HUDEP-2 (cell line): ENCODE measurements around the gene LAD1.

Source experiments
- DNase-seq, 76 experiments: peaks; one replicate each; lab custom pipeline; 2025; ENCODE audit not compliant: unreplicated experiment in 76 of 76; lab: John Stamatoyannopoulos, UW

LAD1 gene

DNA sequence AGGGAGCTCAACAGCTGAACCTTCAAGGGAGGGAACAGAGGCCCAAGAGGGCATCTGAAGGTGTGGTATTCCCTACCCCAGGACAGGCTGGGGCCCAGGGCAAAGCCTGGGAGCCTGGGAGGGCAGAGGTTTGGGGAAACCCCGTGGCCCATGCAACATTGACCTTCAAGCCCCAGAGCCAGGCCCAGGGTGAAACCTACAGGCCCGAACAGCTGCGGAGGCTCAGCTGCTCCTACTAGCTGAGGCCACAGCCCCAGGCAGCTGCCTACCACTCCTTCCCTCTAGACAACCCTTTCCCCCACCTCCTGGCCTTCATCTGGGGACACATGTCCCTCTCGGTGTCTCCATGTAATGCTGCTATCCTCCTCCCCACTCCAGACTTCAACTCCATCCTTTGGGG lies 3.2 kb downstream of the LAD1 start:
- no peak for DNase-seq

DNA sequence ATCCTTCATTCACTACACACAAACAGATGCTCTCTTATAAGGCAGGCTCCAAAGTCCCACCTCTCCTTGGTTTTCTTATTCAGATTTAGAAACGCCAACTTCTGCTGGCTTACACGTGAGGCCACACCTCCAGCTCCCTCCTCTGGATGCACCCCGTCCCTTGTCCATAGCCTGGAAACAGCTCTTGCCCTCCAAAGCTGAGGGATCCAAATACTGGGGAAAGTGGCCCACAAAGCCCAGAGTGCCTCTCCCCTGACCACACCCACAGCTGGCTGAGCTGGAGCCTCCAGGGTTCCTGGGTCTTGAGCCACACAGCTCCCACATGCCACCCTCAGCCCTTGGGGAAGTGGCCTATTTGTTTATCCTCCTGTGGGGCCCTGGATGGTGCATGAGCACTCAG lies 4.5 kb downstream of the LAD1 start:
- DNase-seq = no peak

DNA sequence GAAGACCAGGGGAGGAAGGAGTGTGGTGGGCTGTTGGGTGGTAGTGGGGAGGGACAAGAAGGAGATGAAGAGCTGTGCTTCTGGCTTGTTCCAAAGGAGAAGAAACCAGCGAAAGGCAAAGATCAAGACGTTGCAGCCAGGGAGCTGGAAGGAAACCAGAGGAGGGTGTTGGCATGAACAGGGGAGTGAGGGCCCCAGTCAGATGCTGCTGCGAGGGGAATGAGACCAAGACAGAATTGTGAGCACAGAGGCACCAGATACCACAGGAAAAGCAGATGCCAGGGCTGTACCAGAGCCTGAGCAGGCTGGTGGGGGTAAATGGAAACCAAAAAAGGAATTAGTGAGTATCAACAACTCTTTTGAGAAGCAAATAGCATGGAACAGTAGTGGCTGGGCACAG lies 6.0 kb downstream of the LAD1 start:
- no peak for DNase-seq

DNA sequence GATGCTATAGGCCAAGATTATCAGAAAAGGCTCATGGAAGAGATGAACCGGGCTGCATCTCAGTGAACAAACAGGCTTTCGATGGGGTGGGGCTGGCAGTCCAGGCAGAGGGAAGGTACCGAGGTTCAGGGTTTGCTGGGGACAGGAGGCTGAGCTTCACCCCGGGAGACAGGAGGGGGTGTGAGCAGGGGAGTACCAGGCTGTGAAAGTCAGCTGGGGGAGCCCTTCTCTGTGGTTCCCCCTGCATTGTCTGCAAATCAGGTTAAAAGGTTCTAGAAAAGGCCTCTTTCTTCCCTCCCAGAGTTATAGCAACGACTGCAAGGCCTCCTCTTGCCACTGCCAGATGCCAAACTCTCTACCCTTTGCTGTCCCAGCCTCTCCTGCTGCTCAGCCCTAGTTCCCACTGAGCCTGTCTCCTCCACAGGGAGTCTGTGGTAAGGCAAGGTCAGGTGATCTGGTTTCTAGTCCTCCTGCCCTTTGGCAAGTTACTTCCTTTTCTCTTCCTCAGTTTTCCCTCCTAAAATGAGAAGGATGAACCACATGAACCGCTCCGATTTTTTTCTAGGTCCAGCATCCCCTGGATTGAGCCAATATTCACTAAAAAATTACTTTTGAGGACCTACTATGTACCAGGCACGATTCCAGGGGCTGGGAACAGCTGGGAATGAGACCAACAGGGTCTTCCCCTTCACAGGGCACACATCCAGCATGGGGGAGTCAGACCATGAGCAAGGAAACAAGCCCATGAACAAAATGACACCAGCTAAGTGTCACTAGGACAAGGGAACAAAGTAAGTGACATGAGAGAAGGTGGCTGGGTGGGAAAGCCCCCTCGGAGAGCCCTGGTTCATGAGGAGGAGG lies 7.2 kb downstream of the LAD1 start:
- DNase-seq = no peak

DNA sequence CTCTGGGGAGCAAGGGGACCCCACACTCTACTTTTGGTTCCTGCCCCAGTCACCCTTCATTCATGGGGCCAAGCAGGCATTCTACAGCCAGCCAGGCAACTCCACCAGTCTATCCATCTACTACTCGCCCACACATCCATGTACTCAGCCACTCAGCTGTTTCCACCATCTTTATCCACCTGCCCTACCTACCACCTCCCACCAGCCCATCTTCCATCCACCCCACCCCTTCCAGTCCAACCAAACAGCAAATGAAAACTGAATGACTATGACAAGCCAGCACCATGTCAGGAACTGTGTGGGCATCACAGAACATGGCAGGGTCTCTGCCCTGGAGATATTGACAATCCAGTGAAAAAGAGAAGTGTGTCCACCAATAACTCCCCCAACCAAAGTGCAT lies 7.9 kb downstream of the LAD1 start:
- DNase-seq = no peak

DNA sequence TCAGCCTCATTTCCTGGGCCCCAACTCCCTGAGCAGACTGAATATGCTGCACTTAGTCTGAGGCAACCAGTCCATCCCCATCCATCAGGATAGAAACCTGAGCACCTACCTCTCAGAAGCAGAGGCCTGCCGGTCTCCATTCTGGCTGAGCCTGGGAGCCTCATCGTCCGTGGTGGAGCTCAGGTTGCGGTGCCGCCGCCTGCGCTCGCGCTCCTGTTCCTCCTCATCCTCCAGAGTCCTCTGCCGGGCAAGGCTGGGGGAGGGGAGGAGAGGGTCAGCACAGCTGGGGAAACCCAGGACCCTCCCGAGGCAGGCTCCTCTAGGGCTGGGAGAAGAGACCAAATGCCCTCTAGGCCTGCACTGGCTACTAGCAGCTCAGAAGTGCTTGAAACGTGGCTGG lies 10.1 kb downstream of the LAD1 start:
- DNase-seq = no peak

DNA sequence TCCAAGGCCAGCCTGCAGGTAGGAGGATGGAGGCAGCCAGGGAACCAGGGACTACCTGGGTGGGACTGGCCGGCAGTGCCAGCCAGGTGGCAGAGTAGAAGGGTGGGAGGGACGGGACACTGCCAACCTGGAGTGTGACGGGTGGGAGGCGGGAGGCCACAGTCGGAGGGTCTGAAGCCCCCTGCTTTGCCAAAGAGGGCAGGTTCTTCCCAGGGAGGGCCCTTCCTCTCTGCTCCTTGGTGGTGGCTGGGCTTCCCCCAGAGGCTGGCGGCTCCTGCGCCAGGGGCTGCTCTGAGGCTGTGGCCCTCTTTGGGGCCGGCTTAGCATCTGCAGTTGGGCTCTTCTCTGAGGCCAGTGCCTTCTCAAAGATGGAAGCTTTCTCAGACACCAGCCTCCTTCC lies 12.9 kb downstream of the LAD1 start:
- DNase-seq = no peak

DNA sequence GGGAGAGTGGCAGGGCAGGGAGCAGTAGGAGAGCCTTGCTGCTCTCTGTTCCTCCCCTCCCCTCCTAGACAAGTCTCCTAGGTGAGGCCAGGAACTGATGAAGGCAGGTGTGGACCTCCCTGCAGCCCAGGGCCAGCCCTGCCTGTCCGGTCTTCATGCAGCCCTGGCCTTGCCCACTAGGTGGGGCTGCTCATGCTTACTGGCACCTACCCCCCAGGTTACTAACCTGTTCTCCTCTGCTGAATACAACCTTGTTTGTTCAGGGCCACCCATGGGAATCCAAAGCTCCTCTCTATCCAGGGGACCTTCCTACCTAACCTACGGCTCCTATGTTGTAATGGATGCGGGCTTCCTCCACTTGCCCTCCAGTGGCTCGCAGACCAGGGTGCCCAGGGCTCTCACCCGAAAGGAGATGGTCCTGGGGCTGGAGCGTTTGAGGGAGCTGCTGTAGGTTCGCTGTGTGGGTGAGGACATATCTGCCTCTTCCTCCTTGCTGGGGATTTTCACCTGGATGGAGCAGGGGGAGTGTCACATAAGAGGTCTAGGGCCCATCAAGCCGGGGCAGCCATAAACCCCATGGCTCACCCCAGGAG lies 13.7 kb downstream of the LAD1 start:
- DNase-seq = peak in 33 of 76 experiments; percentile 2 to 57 (median 21)

DNA sequence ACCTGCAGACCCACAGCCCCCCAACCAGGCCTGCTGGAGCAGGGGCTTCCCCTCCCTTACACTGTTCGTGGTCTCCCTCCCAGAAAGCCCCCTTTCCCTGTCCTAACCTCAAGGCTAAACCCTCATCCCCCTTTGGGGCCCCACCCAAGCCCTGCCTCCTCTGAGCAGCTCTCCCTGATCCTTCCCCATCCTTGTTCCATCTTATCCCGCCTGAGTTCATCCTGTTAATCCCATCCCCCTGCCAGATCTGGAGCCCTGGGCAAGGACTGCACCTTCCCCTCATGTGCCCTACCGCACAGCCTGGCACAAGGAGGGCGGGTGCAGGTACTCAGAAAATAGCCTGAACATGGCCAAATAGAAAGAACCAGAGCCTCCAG lies 14.7 kb downstream of the LAD1 start:
- no peak for DNase-seq

DNA sequence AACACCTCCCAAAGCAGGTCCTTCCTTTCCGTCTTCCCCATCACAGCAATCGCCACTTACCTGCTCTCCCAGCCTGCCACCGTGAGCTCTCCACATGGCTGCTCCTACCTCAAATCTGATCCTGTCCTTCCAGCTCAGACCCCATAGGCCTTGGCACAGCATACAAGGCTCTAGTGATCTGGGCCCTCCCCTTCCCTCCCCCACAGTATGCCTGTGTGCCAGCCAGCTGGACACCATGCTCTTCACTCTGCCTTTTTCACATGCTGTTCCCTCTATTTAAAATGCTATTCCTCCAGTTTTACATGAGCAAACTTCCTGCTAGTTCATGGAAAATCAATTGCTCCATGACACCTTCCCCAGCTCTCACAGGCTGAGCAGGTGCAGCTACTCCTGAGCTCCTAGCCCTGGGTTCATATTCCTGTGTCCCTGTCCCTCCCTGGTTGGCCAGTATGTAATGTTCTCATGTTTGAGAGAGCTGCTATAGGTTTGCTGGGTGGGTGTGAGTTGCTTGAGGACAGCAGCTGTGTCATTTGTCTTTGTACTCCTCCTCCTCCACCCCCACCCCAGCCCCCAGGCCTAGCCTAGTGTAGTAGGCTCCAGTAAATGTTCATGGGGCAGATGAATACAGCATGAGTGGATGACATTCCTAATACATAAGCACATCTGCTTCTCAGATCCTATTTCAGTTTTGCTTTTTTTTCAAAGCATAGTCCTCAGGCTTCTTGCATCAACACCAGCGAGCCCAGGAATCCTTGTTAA lies 15.3 kb downstream of the LAD1 start:
- DNase-seq = no peak

DNA sequence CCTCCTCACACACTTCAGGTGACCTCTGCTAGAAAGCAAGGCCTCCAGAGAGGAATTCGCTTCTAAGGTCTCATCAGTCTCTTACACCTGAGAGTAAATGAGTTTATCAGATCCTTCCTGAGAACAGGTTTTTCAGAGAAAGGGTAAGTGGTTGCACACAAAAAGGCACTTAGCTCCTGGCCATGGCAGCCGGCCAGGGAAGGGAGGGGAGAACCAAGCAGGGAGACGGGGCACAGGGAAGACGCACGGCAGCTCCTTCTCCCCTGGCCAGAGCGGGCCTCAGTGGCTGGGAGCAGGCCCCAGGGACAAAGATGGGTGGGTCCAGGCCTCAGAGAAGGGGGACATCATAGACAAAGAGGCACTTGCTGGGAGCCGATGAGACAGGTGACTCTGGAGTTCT lies 18.0 kb downstream of the LAD1 start:
- DNase-seq = no peak

DNA sequence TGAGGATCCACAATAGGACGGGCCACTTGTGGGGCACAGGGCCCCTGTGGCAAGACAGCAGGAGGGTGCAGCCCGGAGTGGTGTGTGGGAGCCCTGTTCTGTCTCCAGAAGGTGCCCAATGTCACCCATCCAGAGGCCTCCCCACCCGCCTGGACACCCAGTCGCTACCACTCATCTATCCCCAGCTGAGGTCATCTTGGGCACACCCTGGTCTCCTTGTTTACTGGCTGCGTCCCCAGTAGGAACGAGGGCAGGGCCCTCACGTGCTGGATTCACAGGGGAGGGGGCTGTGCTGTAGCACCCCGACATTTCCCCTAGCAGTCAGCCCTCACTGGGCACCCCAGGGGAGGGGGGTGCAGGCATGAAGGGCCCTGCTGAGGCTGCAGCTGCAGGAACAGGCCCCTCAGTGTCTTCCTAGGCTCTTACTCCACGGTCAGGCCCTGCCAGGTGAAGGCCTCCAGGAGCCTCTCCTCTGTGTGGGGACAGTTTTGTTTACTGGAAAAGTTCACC lies 19.3 kb downstream of the LAD1 start:
- no peak for DNase-seq

DNA sequence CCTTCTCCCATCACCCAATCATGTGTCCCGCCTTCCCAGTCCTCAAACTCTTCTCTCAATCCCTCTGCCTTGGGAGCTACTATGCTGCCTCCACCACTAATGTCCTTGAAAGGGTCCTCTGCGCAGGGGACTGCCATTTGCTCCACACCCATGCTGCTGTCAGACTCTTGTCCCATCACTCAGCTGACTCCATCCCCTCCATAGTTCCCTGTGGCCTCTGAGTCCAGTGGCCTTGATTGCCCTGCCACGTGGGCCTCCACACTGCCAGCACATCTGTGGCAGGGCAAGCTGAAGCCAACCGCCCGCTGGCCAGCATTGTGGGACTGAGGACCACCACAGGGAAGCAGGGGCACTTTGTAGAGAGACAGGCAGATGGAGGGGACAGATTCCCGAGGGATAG lies 20.3 kb downstream of the LAD1 start:
- DNase-seq = no peak

DNA sequence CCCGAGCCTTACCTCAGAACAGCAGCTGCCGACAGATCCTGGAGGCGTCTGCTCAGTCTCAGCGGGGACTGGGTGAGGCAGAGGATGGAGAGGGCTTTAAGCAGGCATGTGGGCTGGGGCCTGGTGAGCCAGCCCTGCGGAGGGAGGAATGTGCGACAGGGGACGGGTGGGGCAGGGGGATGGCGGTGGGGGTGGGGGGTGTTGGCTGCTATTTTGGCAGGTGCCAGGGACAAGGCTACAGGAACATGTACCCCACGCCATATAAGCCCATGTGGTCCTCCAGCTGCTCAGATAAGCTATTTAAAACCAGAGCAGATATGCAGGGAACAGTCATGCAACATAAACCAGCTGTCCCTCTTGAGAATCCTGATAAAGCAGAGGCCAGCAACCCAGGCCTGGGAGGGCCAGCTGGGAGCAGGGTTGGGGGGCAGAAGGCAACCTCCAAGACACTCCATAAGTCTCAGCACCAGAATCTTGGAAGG lies 21.5 kb downstream of the LAD1 start, which contains the start of gene TNNT2:
Gene TNNT2, minus strand, starts transcription at position 70 of the 482 bp plus-strand sequence. CDS start 4,426 bp downstream, outside the sequence.
- DNase-seq = peak in 5 of 76 experiments; percentile 1 to 19 (median 16)

DNA sequence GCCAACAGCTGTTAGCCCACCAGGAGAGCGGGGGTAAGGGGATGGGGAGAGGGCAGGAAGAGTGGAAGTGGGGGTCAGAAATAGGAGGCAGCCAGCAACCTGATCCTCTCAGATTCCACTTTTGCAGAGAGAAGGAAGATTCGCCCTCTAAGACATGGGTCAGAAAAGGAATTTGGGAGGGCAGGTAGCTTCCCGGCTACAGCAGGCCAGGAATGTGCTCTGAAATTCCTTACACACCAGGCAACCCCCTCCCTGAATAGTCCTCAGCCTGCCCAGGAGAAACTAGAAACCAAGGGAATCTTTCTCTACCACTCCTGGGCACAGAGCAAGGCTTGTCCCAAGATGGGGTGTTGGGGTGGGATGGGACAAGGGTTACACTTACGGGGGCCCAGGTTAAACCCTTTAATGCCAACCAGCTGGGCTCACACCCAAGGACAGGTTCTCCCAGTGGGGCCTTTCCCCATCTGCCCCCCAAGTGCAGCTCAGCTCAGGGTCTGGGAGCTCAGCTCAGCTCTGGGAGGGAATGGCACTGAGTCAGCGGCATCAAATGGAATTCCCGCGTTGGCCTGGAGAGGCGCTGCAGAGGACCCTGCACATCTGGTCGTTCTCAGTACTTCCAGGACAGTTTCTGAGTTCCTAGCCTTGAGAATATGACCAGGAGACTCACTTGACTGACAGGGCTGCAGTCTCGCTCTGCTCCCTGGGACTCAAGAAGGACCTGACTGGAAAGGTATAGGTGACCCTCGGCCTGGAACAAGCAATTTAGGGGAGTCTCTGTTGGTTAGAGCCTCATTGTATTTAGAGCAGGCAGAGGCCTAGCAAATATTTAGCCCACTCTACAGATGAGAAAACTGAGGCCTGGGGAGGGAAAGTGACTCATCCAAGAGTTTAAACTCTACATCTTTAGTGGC lies 22.4 kb downstream of the LAD1 start:
- peak in 26 of 76 experiments; percentile 5 to 44 (median 20) for DNase-seq

DNA sequence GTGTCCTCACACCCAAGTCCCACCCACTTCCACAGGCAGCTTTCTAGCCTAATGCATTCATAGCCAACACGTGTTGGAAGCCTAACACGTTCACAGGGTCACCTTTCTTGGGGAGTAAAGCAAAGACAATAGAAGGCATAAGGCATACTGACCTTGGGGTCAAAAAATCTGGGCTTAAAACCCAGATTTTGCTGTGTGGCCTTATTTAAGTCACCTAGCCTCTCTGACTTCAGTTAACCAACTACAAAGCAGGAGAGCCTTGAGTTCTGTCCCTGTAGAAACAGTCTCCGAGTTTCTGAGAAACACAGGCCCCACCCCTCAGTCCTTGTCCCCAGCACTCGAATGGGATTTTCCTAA lies 23.0 kb downstream of the LAD1 start:
- DNase-seq = no peak

DNA sequence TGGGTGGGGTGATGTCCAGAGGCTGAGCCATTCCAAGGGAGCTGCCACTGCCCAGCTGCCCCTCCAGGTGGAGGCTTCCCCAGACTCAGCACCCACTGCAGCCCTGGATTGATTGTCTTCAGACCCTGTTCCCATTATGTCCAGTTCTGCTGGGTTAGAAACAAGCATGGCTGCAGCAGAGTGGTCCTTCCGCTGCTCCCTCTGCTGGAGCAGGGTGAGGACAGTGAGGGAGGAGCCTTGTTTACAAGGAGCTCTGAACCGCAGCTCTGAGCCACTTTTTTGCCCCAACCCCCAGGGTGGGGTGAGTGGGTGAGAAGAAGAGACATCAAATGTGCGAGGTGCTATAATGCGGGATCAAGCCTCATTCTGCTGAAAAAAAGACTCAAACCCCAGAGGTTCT lies 24.0 kb downstream of the LAD1 start:
- no peak for DNase-seq

DNA sequence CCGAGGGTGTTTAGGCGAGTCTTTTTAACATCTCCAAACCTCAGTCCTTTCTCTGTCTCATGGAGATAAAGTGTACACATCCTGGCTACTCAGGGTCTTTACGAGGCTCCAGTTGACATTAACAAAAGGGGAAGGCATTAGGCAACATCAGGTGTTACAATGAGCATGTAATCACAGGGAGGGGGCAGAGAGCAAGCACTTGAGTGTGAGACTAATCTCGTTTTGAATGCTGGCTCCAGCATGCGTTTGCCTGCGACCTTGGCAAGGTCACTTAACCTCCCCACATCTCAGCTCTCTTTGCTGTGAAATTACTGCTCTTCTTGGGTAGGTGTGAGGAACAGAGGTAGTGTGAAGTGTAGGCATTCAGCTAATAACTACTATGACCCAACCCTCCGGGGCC lies 24.8 kb downstream of the LAD1 start:
- no peak for DNase-seq

DNA sequence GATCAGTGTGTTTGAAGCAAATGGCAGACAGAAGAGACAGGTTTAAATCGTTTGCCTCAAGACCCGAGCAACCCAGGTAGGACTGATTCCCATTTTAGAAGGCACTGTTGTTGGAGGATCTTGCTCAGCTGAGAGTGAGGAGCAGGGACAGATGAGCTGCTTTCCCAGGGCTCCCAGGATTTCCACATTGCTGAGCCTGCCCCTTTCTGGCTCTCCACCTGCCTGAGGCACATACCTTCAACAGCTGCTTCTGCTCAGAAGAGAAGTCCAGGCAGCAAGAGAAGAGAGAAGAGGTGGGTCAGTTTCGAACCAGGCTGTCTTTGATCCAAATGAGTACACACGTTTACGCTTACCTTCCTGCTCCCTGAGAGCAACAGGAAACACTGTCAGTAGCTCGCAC lies 27.3 kb downstream of the LAD1 start:
- DNase-seq = no peak

DNA sequence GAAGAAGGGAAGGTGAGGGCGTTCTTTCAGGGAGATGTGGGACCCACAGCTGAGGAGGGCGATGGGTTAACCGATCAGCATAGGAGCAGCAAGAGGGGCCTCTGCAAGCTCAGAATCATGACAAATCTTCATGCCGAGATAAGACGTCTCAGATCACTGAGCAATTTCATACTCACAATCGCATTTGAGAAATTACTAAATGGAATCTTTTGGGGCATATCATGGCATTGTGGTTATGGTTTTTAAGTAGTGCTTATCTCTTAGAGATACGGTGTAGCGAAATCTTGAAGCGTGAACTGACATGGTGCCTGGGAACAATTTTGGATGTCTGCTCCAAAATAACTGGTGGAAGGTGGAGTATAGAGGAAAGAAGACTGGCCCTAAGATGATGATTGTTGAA lies 27.8 kb downstream of the LAD1 start:
- DNase-seq = no peak
